HG03139 (cell line): ENCODE data around the gene COX10.
"Not testable (repeated sequence)": the region's sequence is repeated elsewhere in the genome, so short reads cannot be mapped to it uniquely, and the experiment has no call there.

Experiments used
- ATAC-seq: cut with Tn5 transposase; IDR thresholded peaks from one replicate; pipeline ENCODE4 v1.9.1; 2021; ENCODE audit not compliant: unreplicated experiment

The COX10 gene

GRCh38 chr17:14118951-14119350 is 49.6 kb downstream of the COX10 start:
- ATAC-seq: no peak

- ATAC-seq: no peak
Measured at GRCh38 chr17:14119546-14119945, 50.2 kb downstream of the COX10 start.

GRCh38 chr17:14121952-14122351 is 52.6 kb downstream of the COX10 start:
- no peak for ATAC-seq

GRCh38 chr17:14123619-14124278 is 54.4 kb downstream of the COX10 start:
- ATAC-seq: no peak

- ATAC-seq: no peak
Measured at GRCh38 chr17:14124854-14125253, 55.5 kb downstream of the COX10 start.

GRCh38 chr17:14125518-14126137 is 56.3 kb downstream of the COX10 start:
- ATAC-seq: no peak

- no peak for ATAC-seq
Measured at GRCh38 chr17:14133104-14133503, 63.8 kb downstream of the COX10 start.

GRCh38 chr17:14134456-14134855 is 65.2 kb downstream of the COX10 start:
- ATAC-seq: no peak

GRCh38 chr17:14135906-14136590 is 66.7 kb downstream of the COX10 start:
- no peak for ATAC-seq

GRCh38 chr17:14138649-14139048 is 69.3 kb downstream of the COX10 start:
- ATAC-seq: no peak

- no peak for ATAC-seq
Measured at GRCh38 chr17:14143688-14144087, 74.4 kb downstream of the COX10 start.

- ATAC-seq: no peak
Measured at GRCh38 chr17:14144508-14144907, 75.2 kb downstream of the COX10 start.

- no peak for ATAC-seq
Measured at GRCh38 chr17:14149751-14150150, 80.4 kb downstream of the COX10 start.

- no peak for ATAC-seq
Measured at GRCh38 chr17:14150619-14151018, 81.3 kb downstream of the COX10 start.

GRCh38 chr17:14152721-14153120 is 83.4 kb downstream of the COX10 start:
- ATAC-seq: no peak

- no peak for ATAC-seq
Measured at GRCh38 chr17:14153374-14153773, 84.1 kb downstream of the COX10 start.

GRCh38 chr17:14156689-14157088 is 87.4 kb downstream of the COX10 start:
- no peak for ATAC-seq

- no peak for ATAC-seq
Measured at GRCh38 chr17:14157822-14158221, 88.5 kb downstream of the COX10 start.

- ATAC-seq: no peak
Measured at GRCh38 chr17:14158707-14159106, 89.4 kb downstream of the COX10 start.

- ATAC-seq: no peak
Measured at GRCh38 chr17:14161419-14161818, 92.1 kb downstream of the COX10 start.

- ATAC-seq: no peak
Measured at GRCh38 chr17:14165616-14166015, 96.3 kb downstream of the COX10 start.

GRCh38 chr17:14167831-14168230 is 98.5 kb downstream of the COX10 start:
- not testable (repeated sequence) for ATAC-seq
